D721Med (cell line): ENCODE measurements around the gene SHB.

Experiments
- DNase-seq: peaks from one replicate; pipeline ENCODE4 v3.0.0; 2011; ENCODE audit warnings: low spot score; ENCODE audit not compliant: insufficient read length
- FAIRE-seq: peaks from 2 replicates; lab custom pipeline; 2011; peaks lifted over from hg19 to GRCh38; lab: Jason Lieb, UNC
- TF ChIP-seq, protein P1 (sequence below): IDR thresholded peaks from 2 replicates; pipeline ENCODE4 v1.5.1; 2012; ENCODE audit warnings: mild to moderate bottlenecking, control low read depth; ENCODE audit not compliant: insufficient read depth; ENCODE audit errors: missing control alignments

Gene SHB

DNA sequence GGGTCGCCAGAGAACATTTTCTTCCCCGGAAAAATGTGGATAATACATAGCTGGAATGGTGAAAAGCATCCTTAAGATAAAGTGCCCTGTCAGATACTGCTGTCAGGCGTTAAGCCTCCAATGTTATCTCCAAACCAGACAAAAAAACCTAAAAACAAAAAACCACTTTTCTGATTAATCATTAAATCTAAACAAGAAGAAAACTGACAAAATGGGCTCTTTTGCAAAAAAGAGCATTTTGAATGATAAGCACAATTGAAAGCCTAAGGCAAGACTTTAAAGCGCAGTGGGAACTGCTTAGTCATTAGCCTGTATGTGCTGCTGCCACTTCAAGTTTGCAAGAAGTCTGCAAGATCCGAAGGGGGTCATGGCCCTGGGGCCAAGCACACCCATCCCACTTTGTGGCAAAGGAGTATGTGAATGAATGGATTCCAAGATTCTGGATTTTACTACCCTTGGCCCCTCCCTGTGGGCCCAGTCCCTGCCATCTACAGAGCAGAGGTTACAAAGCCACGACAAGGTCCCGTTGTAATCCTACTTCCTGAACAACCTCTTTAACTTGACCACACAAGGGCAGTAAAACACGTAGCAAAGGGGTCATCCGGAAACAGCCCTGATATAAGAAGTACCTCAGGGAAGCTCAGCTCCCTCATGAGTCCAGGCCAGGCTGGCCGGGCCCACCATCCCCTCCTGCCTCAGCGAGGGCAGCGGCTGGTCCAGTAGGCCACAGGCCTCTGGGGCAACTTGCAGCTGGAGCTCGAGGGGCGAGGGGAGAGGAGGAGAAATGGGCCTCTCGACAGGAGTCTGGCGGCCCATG is 29.7 kb downstream of the SHB start:
- FAIRE-seq (no peak), DNase-seq (no peak)
- TF ChIP-seq, protein P1, sequence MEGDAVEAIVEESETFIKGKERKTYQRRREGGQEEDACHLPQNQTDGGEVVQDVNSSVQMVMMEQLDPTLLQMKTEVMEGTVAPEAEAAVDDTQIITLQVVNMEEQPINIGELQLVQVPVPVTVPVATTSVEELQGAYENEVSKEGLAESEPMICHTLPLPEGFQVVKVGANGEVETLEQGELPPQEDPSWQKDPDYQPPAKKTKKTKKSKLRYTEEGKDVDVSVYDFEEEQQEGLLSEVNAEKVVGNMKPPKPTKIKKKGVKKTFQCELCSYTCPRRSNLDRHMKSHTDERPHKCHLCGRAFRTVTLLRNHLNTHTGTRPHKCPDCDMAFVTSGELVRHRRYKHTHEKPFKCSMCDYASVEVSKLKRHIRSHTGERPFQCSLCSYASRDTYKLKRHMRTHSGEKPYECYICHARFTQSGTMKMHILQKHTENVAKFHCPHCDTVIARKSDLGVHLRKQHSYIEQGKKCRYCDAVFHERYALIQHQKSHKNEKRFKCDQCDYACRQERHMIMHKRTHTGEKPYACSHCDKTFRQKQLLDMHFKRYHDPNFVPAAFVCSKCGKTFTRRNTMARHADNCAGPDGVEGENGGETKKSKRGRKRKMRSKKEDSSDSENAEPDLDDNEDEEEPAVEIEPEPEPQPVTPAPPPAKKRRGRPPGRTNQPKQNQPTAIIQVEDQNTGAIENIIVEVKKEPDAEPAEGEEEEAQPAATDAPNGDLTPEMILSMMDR = no peak

DNA sequence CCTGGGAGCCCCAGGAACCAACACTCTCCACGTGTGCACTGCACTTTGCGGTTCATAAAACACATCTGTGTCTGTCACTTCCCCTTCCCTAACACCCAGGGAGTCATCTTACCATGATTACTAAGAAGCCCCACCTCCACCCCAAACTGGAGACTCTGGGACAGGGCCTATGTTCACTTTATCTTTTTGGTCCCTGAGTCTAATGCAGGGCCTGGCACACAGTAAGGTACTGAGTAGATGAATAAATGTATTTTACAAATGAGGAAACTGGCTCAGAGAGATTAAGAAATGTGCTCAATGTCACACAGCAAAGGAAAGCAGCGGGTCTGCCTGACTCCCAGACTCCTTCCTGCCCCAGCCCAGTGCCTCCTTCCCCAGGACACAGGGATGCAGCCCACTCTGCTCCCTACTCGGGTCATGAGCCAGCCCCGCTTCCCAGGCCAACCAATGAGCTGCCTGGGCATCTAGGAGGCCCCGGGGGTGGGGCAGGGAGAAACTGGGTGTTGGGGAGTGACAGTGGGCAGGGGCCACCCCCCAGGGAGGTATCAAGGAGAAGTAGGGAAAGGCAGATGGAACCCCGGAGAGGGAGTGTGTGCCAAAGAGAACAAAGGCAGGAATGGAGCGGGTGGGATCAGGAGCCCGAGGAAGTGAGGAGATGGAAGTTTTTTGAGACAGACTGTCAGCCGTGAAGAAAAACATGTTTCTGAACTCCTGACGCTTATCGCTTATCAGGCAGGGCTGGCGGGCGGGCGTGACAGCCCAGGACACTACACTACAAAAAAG is 30.5 kb downstream of the SHB start:
- TF ChIP-seq, protein P1 = no peak
- FAIRE-seq = no peak
- DNase-seq = no peak

DNA sequence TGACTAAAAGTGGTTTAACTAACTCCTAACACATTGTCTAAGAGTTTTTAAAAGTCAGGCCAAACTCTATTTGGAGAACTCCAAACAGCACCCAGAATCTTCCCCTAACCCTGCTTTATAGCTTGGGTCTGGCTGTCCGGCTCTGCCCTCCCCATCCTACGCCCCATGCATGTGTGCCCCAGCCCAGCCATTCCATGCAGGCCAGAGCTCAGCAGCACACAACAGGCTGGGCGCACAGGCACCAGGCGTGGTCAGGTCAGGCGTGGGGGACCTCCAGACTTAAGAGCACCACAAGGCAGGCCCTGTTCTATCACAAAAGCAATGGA is 31.1 kb downstream of the SHB start:
- TF ChIP-seq, protein P1 = no peak
- DNase-seq = no peak
- FAIRE-seq = no peak

DNA sequence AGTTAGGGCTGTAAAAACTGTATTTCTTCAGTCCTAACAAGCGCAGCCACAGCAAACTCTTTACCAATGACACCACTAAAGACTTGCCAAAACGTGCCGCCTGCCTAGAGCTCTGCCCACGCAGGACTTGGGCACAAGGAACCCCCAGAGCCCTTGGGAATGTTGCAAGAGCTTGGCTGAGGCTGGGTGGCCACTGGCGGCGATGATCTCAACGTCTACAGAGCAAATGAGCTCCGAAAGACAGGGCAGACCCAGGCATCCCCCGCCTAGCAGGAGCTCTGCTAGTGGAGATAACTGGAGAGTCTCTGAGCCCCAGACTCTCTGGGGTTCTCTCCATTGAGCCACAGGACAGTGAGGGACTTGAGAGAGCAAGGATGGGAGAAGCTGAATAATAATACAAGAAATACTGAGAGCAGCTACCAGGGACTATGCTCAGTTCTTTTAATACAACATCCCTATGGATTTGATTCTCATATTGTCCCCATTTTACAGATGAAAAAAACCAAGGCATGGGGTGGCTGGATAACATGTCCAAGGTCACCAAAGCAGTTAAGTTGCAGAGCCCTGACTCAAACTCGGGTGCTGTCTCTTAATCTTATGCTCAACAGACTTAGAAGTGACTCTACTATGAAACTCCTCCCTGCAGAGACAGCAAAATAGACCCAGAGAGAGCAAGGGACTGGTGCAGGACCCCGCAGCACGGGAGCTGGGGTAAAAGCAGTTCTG is 32.5 kb downstream of the SHB start:
- no peak for FAIRE-seq
- TF ChIP-seq, protein P1 = no peak
- no peak for DNase-seq

DNA sequence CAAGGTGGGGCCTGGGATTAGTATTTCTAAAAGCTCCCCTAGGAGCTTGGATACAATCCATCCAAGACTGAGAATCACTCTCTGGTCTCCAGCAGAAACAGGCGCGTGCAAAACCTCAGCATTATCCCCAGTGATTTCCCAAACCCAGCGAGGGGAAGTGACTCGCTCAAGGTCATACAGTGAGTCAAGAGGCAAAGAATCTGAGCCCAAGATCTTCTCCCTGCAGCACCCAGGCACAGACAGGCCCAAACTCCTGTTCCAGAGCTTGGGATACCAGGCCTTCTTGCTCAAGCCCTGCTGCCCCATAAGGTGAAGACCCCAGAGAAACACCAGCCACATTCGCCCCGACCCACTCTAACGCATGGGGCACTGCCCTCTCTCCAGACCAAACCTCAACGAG is 33.2 kb downstream of the SHB start:
- DNase-seq (no peak), FAIRE-seq (no peak)
- TF ChIP-seq, protein P1 = no peak

DNA sequence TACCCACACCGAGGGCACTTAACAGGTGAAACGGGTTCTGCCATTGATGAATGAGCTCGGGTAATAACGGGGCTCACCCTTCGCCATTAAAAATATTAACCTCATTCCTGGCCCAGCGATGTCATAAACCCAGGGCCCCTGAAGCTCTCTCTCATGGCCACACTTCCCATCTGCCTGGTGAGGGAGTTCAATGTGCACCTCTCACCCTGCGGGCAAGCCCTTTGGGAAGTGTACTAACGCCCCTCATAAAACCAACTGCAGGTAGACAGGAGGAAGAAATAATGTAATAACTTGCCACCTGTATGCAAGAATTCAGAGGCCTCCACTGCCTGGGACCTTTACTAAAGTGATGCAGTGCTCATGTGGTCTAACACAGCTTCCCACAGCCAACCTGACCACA is 35.1 kb downstream of the SHB start:
- TF ChIP-seq, protein P1 = no peak
- DNase-seq = no peak
- FAIRE-seq = no peak
